ENCODE data around the gene SKA2.

GRCh38 chr17:59097876-59098275, 57.1 kb downstream of the SKA2 start:
- TF ChIP-seq, protein P1, sequence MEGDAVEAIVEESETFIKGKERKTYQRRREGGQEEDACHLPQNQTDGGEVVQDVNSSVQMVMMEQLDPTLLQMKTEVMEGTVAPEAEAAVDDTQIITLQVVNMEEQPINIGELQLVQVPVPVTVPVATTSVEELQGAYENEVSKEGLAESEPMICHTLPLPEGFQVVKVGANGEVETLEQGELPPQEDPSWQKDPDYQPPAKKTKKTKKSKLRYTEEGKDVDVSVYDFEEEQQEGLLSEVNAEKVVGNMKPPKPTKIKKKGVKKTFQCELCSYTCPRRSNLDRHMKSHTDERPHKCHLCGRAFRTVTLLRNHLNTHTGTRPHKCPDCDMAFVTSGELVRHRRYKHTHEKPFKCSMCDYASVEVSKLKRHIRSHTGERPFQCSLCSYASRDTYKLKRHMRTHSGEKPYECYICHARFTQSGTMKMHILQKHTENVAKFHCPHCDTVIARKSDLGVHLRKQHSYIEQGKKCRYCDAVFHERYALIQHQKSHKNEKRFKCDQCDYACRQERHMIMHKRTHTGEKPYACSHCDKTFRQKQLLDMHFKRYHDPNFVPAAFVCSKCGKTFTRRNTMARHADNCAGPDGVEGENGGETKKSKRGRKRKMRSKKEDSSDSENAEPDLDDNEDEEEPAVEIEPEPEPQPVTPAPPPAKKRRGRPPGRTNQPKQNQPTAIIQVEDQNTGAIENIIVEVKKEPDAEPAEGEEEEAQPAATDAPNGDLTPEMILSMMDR (IDR thresholded peaks at IDR 0.05; ENCODE audit: borderline replicate concordance, extremely low read depth, low read length, poor library complexity, severe bottlenecking): no peak
- TF ChIP-seq EZH2 (IDR thresholded peaks at IDR 0.05; ENCODE audit: borderline replicate concordance, low read depth, low read length, severe bottlenecking): no peak

Data from DND-41 (cell line).